ENCODE results near the gene MOG.
A peak's percentile ranks its signal among the peaks of the same experiment; 100 is the strongest.

Gene MOG

DNA sequence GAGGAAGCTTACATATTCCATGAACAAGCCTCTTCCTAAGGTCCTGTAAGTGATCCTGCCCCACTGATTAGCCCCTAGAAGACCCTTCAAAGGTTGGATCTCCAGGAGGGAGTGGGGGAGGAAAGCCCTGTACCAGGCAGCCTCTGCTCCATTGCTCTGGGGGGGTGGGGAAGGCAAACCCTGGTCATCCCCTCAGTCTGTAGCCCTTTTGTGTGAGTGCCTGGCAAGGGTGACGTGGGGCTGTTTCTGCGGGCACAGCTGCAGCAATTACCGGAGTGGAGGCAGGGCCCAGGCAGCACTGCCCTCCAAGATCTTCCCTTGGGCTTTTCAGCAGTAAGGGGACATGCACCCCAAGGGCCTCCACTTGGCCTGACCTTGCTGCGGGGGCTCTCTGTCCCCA is at the start of gene MOG:
Gene MOG, plus strand, starts transcription at position 295 of the 400 bp plus-strand sequence. CDS start 118 bp downstream, outside the sequence.
- no peak for DNase-seq (ENCODE audit: low spot score)

DNA sequence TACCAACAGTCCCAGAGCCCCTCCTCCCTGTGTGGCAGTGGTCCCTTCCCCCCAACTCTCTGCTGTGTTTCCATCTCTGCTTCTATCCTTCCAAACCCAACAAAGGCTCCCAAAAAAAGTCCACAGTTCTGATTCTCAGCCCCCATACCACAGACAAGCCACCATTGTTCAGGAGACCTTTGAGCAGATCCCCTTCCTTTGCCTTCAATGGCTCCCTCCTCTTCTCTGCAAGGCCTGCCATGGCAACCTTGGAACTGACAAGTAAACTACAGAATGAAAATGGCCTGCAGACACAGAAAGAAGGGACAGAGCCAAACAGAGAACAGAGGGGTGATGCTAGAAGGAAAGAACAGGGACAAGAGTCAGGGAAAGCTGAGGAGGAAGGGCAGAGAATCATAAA is 48.8 kb upstream of the MOG start:
- no peak for DNase-seq (ENCODE audit: low spot score)

DNA sequence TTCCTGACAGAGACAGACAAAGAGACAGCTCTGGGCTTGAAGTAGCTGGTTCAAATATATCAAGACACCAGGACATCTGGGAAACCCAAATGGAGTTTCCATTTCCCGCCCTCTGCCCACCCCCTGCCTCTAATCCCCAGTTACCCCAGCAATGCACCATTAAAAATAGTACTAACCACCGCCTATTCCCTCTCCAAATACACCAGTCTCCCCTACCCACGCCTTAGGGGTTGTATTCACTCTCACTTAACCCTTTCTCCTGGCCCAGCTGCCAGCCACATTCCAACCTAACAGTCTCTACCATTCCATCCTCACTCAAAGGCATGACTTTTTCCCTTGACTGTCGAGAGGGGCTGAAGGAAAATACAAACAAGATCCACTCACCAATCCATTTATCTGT is 46.4 kb upstream of the MOG start:
- DNase-seq (ENCODE audit: low spot score), result no peak

DNA sequence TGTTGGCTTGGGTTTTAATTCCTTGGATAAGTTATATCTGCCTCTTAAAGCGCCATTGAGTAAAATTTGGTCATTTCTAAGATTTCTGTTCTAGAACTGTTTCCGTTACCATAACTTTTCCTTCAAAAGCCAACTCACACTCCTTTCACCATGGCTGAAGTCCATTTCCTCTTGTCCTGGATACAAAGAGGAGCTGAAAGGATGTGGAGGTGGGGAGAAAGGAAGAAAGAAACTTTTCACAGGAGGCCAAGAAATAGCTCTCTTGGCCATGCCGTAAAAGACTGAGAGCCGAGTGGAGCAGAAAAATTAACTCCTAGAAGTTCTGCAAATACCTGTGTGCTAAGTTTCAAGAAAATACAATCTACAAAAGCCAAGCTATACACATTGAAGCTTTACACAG is 45.5 kb upstream of the MOG start:
- no peak for DNase-seq (ENCODE audit: low spot score)

DNA sequence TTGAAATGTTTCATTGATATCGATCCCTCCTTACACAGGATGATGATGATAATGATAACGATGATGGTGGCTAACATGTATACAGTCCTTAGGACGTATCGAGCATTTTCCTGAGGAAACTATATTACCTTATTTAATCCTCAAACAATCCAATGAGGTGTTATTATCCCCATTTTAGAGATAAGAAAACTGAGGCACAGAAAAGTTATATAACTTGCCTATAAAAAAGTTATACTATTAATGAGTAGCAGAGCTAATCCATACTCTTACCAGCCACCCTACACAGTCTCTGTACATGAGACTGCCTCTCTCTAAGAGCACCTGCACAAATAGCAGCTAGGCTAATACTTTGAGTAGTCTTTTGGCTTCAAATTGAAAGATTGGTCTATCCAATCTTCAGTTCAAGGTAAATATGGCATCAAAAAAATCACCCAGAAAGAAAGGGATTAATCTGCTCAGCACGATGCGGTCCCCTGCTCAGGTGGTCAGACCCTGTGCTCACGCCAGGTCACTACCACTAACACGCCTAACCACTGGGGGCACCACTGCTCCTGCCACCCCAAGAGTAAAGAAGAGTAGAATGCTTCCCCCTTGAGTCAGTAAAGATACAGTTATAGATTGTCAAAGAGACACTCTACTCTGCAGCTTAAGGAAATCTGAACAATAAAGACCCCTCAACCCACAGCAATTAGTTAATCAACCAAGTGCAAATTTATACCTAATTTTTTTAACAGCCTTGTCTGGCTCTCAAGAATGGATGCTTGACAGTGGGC is 38.9 kb upstream of the MOG start:
- no peak for DNase-seq (ENCODE audit: low spot score)

DNA sequence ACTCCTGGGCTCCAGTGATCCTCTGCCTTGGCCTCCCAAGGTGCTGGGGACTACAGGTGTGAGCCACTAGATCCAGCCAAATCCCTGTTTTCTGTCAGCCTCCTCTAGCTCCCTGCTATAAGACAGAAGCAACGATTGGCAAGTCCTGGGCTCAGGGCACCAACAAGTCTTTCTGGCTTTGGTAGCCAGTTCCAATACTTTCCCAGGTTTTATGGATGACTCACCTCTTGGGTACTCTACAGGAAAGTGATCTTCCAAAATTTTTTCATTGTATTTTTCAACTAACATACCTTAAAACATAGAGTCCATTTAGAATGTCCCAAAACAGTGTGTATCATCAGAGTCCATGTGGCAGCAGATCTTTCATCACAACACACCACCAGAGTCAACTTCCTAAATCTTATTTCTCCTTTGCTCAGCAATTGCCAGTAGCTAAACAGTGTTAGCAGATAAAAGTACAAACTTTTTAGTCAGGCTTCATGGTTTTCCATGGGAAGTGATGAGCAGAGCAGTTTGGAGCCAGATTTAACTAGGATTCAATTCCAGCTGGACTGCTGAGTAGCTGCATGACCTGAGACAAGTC is 37.2 kb upstream of the MOG start:
- no peak for DNase-seq (ENCODE audit: low spot score)

DNA sequence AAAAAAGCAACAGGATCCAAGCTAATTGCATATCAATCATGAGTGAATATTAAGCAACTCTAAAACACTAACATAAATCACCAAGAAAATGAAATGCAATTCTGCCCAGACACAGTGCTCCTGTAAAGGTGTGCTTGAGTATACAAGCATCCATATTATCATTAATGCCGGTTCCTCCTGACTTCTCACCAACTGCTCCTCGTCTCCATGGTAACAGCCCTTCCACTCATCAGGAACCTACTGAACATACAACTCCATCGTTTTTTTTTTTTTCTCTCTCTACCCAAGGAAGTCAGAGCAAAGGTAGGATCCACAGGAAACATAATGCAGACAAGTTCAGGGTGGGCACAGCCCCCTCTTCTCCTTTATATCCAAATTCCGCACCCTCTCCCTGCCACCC is 36.3 kb upstream of the MOG start:
- no peak for DNase-seq (ENCODE audit: low spot score)

DNA sequence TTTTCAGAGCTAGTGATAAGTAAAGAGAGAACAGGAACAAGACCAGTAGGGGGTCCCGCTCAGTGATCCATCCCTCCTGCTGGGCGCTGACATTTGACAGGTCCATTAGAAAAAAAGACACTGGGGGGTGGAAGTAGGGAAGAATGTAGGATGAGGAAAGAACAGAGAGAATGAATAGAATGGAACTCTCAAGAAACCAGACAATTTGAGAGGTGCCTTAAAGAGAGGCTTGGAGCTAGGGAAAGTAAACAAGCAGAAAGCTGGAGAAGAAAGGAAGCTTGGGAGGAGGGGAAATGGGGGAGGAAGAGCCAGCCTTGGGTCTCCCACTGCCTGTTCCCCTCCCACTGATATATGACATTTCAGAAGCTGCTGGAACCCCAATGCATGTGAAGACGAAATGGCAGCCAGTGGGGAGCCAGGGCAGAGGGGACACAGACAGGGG is 32.4 kb upstream of the MOG start:
- DNase-seq (ENCODE audit: low spot score), result no peak

DNA sequence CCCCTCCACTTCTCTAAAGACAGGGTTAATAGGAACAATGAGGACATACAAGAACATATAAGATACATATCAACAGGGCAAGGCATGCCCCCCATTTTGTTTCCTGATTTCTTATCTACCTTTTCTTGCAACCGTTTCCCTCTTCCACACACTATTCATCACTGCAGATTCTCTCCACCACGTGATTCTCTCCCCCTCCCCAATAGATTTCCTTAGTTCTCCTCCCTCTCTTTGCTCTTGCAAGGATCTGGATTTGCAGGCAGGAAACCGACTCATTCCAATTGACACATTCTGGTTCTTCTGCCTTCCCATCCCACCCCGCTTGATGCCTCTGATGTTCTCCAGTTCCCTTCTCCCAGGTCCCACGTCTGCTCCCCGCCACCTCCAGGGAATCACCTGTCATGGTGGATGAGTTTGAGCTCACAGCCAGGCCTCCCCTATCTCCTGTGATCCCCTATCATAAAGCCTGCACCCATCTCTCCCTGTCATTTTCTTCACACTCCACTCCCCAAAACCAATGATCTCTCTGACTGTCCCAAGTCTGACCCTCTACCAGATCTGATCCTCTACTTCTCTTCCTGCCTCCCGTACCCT is 31.5 kb upstream of the MOG start:
- no peak for DNase-seq (ENCODE audit: low spot score)

DNA sequence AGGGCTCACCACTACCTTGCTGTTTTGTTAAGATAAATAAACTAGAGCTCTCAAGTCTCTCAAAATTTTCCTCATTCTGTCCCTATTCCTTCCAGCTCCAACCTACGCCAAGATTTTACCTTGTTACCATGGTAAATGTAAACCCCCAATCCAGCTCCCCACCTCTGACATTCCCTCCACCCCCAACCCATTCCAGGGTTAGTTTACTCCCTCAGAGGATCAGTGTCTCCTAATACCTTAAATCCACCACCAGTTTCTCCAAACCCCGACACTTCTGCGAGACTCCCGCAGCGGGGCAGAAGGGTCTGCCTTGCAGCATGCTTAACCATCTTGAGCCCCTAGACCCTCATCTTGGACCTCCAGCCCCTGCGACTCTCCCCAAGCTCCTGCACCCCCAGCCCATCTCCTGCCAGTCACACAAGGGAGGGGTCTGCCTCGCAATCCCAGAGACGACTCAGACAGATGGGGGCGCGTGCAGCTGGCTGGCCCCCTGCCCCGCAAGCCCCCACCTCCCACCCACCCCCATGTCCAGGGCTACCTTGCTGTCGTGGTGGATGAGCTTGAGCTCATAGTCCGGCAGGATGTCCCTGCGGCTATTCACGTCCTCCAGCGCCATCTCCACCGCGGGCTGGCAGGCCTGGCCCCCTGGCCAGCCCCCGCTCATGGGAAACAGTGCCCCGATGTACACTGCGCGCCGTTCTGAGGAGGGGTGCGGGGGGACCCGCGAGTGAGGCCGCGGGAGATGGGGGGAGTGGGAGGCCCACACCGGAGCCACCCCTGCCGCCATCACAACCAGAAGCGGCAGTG is 29.7 kb upstream of the MOG start:
- no peak for DNase-seq (ENCODE audit: low spot score)

DNA sequence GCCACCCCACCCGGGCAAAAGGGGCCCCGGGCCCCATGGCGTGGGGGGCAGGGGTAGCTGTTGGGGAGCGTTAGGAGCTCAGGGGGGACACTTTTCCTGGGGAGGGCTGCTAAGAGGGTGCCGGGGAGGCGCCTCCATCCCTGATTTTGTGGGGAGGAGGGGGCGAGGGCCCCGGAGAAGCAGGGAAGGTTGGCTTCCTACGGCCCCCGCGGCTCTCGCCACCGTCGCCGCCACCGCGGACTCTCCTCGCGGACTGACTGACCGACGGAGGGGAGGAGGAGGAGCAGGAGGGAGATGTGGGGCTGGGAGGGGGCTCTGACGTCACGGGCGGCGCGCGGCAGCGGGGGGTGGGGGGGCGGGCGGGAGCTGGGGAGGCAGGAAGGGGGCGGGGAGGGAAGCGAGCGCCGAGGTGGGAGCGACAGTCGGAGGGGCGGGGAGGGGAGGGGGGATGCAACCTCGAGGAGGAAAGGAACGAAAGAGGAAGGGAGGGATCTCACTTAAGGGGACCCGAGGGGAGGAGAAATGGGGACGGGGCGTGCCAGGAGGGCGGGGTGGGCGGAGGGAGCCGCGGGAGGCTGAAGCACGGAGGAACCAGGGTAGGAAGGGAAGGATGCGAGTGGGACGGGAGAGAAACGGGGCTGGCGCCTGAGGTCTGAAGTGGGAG is 29.0 kb upstream of the MOG start:
- DNase-seq (ENCODE audit: low spot score), result peak; percentile 91

DNA sequence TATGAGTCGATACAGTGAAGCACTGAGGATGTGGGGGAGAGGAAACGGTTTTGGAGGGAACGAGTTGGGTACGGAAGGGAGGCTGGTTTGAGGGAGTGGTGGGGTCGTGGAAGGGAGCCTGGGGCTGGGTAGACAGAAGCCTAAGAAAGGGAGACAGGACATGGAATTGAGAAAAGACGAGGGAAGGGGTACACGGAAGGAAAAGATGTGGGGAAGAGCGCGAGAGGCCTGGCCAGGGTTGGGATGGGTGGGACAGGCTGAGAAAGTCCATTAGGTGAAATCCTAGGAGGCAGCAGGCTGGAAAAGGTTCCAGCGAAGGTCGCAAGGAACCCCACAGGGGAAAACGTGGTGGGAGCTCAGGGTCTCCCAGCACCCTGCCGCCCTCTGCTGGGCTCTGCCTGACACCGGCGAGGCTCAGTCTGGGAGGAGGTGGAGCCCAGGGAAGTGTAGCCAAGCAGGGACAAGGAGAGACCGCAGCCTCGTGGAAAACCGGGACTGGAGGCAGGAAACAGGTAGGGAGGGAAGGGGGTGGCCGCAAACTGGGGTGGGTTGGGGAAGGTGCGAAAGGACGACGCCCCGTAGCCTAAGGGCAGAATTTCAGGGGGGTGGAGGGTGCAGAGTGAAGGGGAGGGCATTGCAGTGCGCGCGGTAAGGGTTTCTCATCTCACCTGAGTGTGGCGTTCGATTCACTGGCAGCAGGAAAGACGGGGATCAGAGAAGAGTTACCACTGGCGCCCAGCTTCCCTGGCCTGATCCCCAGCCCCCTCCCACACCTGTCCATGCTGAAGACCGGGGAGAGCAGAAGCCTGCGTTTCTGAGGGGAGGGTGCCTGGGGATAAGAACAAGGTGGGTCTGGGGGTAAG is 28.2 kb upstream of the MOG start:
- peak; percentile 89 for DNase-seq (ENCODE audit: low spot score)

DNA sequence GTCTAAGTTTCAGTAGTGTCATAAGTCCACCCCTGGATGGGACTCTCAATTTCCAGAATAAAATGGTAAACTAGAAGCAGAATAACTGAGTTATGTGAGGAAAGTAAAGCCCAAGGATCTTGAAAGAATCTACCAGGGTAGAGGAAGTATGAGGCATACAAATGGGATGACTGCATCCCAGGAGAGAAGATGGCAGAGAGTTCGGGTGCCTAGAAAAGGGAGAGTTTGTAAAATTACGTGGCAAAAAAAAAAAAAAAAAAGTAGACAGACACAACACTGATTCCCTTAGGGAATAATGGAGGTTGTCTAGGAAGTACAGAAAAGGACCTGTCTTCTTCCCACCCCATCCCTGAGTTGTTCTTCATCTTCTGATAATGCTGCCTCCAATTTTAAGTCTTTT is 27.3 kb upstream of the MOG start:
- DNase-seq (ENCODE audit: low spot score), result no peak

DNA sequence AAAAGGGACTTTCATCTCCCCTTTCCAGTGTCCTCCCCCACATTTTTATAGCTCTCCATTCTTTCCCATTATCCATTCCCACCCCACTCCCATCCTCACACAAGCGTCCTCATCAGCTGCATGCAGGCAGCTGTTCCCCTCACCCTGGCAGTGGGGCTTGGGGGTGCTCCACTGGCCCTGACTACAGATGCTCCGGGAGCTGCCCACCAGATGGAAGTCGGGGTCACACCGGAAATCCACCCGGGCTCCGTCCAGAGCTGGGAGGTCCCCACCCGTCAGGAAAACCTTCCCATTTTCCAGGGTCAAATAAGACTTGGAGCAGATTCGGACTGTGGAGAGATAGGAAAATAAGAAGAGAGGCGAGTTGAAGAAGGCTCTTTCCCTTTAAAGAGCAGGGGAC is 26.6 kb upstream of the MOG start:
- DNase-seq (ENCODE audit: low spot score), result no peak

DNA sequence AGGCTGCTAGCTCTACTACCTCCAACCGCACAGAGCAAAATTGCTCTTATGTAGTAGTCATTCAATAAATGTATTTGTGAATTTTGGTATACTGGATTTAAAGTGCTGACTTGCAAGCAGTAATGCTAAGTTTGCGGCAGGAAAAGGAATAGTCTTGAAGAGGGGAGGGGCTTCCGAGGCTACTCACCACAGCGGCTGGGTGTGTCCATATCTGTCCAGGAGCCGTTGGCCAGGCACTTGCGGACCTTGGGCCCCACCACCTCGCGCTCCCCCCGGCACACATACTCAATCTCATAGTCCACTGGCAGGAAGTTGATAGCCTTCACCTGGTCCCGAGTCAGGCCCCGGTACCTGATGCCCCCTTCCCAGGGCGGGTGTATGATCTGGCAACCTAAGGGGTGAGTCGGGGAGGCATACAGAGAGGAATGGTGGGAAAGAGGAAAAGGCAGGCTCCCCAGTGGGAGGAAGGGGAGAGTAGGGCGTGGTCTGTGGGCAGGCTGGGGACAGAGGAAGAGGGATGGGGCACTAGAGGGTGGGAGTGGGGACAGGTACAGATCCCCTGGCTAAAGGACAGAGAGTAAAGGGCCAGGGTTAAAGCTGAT is 25.6 kb upstream of the MOG start:
- no peak for DNase-seq (ENCODE audit: low spot score)

DNA sequence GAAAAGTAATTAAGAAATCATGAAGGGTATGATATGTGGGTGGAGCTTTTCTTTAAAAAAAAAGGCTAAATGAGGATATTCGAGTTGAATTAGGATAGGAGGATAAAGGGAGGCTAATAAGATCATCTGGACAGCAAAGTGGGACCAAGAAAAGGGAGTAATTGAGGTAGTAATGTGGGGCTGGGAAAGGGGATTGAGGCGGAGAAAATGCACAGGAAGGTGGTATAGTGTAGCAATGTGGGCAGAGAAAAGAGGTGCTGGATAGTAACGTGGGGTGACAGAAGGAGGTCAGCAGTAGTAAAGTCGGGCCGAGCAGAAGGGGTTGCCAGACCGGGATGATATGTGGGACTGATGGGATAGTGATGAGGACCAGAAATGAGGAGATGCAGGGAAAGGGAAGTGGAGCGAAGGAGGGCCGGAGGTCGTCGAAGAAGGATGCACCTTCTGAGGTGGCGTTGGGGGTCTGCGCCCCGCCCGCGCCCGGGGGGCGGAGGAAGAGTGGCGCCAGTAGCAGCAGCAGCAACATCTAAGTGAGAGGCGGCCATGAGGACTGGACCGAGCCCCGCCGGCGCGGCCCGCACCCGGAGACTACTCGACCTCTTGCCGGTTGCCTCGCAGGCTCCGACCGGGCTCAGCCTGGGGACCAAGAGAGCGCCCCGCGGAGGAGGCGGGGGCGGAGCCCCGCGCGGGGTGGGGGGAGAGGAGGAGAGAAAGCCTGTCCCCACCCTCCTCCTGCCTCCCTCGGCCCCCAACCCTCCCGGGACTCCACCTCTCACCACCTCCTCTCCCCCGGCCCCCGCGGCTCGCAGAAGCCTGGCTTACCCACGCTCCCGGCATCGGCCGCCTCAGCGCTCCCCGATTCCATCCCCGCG is 24.8 kb upstream of the MOG start:
- peak; percentile 71 for DNase-seq (ENCODE audit: low spot score)

DNA sequence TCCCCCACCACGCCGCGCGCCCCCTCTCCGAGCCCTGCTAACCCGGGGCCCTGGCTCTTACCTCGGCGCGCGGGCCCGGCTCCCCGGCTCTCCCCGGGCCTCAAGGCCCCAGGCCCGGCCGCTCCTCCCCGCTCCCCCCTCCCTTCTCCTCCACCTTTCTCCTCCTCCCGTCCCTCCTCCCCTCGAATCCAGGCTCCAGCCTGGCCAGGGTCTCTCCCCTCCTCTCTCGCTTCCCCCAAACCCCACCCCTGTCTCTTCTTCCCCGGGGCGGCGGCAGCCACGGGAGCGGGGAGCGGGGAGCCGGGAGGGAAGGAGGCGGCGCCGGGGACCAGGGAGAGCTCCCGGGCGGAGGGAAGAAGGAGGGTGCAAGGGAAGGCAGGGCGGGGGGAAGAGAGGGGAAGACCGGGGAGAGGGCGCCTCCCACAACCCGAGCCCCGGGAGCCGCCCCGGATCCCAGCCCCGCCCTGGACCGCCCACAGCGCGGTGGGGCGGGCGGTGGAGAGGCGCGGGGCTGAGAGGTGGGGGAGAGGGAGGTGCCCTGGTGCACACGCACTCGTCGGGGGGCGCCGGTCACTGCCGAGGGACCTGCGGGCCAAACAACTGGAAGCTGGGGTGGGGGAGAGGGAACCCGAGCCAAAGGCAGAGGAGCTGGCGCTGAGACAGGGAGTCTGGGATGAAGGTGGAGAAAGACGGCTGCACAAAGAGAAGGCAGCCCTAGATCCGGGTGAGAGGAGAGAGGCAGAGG is 23.9 kb upstream of the MOG start, which contains the start of gene GABBR1:
Gene GABBR1, minus strand, starts transcription at position 395 of the 745 bp plus-strand sequence. CDS start 798 bp downstream, outside the sequence.
- peak; percentile 99 for DNase-seq (ENCODE audit: low spot score)

DNA sequence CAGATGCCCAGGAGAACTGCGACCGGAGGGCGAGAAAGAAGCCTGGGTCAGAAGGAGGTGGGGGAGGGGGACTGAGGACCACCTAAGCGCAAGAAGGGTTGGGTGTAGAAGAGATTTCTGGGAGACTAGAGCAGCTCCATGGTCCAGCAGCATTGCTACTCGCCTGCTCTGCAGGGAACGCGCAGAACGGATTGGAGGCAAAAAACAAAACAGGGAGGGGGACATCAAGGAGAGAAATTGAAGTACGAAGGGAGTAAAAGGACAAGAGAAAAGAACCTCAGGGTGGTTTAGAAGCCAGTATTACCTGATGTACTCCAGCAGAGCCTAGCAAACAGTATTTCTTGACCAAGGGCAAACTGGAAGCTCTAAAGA is 23.4 kb upstream of the MOG start:
- no peak for DNase-seq (ENCODE audit: low spot score)

DNA sequence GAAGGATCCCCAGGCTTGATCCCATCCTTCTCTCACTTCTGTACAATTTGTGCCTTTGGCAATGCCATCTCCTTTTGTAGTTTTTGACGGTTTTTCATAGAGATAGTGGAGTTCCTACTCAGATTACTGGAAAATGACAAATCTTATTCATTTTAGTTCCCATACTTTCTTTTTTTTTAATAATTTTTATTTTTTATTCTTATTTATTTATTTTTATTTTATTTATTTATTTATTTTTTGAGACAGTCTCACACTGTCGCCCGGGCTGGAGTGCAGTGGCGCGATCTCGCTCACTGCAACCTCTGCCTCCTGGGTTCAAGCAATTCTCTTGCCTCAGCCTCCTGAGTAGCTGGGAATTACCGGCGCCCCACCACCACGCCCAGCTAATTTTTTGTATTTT is 19.6 kb upstream of the MOG start:
- DNase-seq (ENCODE audit: low spot score), result no peak

All from AG20443 (cell line).